Activated naive CD8-positive, alpha-beta T cell (primary cell): ENCODE measurements around the gene TRMT2A.

Experiments
- H3K27ac Mint-ChIP-seq: one replicate; pipeline ENCODE4 v1.8.0; 2021; ENCODE audit warnings: mixed read lengths
- H3K27me3 Mint-ChIP-seq: one replicate; pipeline ENCODE4 v1.8.0; 2021; ENCODE audit warnings: mixed read lengths
- H3K36me3 Mint-ChIP-seq: one replicate; pipeline ENCODE4 v1.8.0; 2021; ENCODE audit warnings: mixed read lengths
- H3K4me1 Mint-ChIP-seq: one replicate; pipeline ENCODE4 v1.8.0; 2021; ENCODE audit warnings: low read depth, mixed read lengths
- H3K4me3 Mint-ChIP-seq: one replicate; pipeline ENCODE4 v1.8.0; 2021; ENCODE audit warnings: mild to moderate bottlenecking, mixed read lengths
- H3K9me3 Mint-ChIP-seq: one replicate; pipeline ENCODE4 v1.8.0; 2021; ENCODE audit warnings: low read depth, mixed read lengths

Gene TRMT2A

DNA sequence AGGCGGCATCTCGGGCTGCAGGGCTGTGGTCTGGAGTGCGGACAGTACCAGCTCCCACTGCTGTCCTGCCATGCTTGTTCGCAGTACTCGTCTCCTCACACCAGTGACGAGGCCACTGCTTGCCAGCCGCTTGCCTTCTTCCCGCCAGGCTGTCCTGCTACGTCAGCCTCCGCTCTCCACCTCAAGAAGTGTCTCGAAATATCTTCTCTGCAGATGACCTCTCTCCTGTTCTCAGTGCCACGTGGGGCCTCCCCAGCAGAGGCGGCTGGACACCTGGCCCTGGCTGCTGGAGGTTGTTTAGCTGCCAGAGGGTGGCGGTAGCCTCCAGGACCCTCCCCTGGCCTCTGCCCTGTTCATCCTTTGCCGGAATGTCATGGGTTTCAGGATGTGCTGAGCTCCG, 36.9 kb upstream of the TRMT2A start:
- Mint-ChIP-seq H3K4me1 (no peaks in the 10 kb centered on the region), H3K9me3 (no peaks in the 10 kb centered on the region), H3K36me3 (no peaks in the 10 kb centered on the region), H3K27me3 (no peaks in the 10 kb centered on the region), H3K4me3 (no peak overlapping the region), H3K27ac (no peak overlapping the region)

DNA sequence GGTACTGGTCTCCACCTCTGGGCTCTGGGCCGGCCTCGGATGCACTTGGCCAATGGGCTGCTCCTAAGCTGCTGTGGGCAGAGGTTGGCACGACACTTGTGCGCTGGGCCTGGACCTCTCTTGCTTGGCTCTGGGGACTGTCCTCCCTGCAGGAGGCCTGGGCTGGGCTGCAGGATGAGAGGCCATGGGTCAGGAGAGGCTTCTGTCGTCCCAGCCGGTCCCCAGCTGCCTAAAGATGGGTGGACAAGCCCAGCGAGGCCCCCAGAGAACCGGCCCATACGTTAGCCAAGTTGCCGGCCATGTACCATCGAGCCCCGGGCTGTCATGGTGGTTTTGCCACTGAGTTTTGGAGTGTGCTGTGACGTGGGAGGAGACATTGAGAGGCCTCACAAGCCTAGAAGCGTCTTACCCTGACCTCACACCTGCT, 35.5 kb upstream of the TRMT2A start:
- no peaks in the 10 kb centered on the region for H3K9me3 Mint-ChIP-seq
- no peaks in the 10 kb centered on the region for H3K4me1 Mint-ChIP-seq
- H3K27ac Mint-ChIP-seq, result no peak overlapping the region
- no peak overlapping the region for H3K4me3 Mint-ChIP-seq
- H3K27me3 Mint-ChIP-seq, result no peaks in the 10 kb centered on the region
- H3K36me3 Mint-ChIP-seq, result no peaks in the 10 kb centered on the region

GRCh38 chr22:20151276-20151588, 34.2 kb upstream of the TRMT2A start:
- no peaks in the 10 kb centered on the region for H3K27me3 Mint-ChIP-seq
- H3K27ac Mint-ChIP-seq, result no peak overlapping the region
- H3K4me1 Mint-ChIP-seq, result peaks cover 4% of the 10 kb centered on the region
- H3K36me3 Mint-ChIP-seq, result no peaks in the 10 kb centered on the region
- no peaks in the 10 kb centered on the region for H3K9me3 Mint-ChIP-seq
- H3K4me3 Mint-ChIP-seq, result no peak overlapping the region

DNA sequence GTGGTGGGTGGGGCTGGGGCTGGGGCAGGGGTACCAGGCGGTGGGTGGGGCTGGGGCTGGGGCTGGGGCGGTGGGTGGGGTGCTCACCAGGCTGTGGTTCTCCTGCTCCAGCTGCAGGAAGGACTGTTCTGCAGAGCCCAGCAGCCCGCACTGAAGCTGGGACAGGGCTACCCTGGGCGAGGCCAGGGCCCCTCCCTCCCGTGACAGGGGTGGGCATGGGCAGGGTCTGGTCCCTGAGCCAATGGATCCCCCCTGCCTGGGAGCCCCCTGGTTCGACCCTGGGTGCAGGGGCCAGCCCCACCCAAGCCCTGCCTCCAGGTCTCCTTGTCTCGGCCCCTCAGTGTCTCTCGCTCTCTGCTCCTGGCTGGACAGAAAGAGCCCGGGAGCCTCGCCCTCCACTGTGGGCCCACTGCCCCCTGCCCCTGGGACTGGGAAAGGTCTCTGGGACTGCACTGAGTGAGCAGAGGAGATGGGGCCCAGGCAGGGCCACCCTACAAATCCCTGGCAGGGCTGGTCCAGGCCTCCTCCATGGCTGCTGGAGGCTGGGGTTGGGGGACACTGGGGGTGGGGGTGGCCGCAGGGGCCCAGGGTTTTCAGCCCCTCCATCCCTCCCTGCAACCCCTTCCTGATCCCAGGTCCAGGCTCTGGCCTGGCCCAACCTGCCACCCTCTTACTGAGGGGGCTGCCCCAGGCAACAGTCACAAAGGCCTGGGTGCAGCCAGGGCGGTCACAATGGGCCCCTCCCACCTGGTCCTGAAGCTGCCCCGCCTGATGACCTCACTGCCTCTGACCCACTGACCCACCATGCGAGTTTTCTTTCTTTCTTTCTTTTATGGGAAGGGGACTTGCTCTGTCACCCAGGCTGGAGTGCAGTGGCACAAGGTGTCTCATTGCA, 33.6 kb upstream of the TRMT2A start, which contains the start of gene CCDC188:
Gene CCDC188, minus strand, starts transcription at position 675 of the 895 bp plus-strand sequence. Its CDS starts 69 bp downstream, at position 606.
- no peaks in the 10 kb centered on the region for H3K36me3 Mint-ChIP-seq
- peaks cover 4% of the 10 kb centered on the region for H3K4me1 Mint-ChIP-seq
- H3K27ac Mint-ChIP-seq, result no peak within 1 kb of the TSS
- H3K27me3 Mint-ChIP-seq, result no peaks in the 10 kb centered on the region
- no peaks in the 10 kb centered on the region for H3K9me3 Mint-ChIP-seq
- no peak within 1 kb of the TSS for H3K4me3 Mint-ChIP-seq

DNA sequence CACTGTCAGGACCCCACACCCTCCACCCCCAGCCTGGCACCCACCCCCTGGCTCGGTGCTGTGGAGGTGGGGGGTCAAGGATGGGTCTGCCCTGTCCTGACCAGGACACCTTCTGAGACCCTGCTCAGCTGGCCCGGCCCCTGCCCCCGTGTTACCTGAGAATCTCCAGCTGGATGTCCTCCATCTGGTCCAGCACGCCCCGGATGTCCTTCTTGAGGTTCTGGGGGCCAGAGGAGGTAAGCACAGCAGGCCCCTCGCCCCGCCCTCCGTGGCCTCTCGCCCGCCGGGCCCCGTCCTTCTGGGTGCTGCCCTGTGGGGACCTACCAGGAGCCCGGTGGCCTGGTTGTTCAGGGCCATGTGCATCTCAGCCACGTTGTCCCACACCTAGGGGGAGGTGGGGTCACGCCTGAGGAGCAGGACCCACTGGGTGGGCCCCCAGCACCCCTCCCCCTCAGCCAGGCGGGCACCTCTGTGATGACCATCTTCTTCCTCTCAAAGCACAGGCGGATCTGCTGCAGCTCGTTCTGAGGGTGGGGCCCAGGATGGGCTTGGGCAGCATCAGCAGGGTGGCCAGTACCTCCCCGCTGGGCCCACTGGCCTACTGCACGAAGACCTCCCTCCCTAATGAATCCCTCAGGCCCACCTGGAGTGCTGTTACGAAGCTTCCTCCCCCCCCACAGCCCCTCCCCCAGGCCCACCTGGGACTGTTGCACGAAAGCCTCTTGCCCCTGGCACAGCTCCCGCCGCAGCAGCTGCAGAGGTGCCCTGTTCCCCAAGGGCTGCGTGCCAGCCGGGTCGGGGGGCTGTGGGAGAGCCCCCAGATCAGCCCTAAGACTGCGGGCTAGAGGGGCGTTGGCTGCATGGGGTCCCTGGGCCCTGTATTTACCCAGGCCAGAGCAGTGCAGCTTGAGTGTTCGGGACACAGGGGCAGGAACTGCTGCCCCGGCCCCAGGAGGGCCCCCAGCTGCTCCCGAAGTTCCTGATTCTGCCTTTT, 32.5 kb upstream of the TRMT2A start:
- no peaks in the 10 kb centered on the region for H3K36me3 Mint-ChIP-seq
- no peaks in the 10 kb centered on the region for H3K9me3 Mint-ChIP-seq
- H3K27me3 Mint-ChIP-seq, result no peaks in the 10 kb centered on the region
- no peak overlapping the region for H3K4me3 Mint-ChIP-seq
- H3K27ac Mint-ChIP-seq, result no peak overlapping the region
- peaks cover 4% of the 10 kb centered on the region for H3K4me1 Mint-ChIP-seq

DNA sequence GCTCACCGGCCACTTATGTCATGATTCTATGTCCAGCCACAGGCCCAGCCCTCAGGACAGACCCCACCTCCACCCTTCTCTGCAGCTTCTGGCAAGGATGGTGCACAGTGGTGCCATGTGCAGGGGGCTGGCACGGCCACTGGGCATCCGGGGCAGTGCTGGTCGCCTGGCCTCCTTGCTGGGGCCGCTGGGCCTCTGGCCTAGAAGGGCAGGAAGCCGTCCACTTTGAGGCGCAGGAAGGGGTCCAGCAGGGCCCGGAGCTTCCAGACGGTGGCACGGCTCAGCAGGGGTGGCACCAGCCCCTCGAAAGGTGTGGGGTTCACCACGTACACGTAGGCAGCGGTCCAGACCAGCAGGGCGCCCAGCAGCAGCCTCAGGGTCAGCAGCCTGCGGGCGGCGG, 31.4 kb upstream of the TRMT2A start:
- Mint-ChIP-seq H3K4me1 (peaks cover 4% of the 10 kb centered on the region), H3K9me3 (no peaks in the 10 kb centered on the region), H3K4me3 (no peak overlapping the region), H3K27me3 (no peaks in the 10 kb centered on the region), H3K27ac (no peak overlapping the region), H3K36me3 (no peaks in the 10 kb centered on the region)

DNA sequence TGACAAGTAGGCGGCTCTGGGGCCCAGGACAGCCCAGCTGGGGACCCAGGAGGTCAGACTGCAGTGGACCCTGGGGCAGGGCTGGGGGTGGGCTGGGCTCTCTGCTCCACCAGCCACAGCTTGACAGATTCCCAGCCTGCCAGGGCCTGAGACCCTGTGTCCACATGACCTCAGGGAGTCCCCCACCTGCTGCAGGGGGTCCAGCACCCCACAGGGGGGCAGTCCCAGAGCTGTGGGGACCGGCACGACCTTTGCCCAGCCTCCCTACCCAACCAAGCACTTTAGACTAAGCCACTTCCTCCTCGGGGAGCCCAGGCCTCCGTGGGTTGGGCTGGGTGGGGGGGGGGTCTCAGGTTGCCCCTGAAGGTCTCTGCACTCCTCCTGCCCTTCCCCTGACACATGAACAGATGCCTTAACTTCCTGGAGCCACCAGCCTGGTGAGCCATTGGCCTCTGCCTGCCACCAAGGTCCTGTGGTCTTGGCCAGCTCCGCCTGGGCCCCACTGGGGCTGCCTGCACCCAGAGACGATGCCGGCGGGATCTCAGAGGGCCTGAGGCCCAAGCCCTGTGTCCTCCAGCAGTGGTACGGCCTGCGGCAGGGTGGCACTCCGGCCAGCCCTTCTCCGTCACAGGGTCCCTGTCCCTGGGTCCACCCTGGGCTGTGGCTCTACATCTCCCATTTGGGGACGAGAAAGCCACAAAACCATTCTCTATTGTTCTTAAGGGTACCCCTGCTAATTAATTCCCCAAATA, 30.4 kb upstream of the TRMT2A start:
- Mint-ChIP-seq H3K4me1 (peaks cover 4% of the 10 kb centered on the region), H3K9me3 (no peaks in the 10 kb centered on the region), H3K27ac (no peak overlapping the region), H3K27me3 (no peaks in the 10 kb centered on the region), H3K36me3 (no peaks in the 10 kb centered on the region), H3K4me3 (no peak overlapping the region)

DNA sequence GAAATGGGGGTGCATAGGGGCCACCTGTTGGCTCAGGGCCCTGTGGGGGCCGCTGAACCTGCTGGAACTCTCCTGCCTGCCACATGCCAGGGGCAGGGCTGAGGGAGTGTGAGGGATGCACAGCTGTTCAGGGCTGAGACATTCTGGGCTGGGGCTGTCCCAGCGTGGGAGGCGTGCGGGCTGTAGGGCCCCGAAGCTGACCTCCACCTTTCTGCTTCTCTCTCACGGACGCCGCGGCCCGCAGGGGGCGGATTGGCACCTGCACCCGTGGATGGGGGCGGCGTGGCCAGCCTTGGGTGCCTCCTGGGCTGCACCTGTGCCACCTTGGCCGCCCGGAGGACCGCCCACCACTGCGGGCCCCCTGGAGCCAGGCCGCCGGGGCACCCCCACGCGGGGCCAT, 29.8 kb upstream of the TRMT2A start:
- no peaks in the 10 kb centered on the region for H3K36me3 Mint-ChIP-seq
- peaks cover 4% of the 10 kb centered on the region for H3K4me1 Mint-ChIP-seq
- H3K27ac Mint-ChIP-seq, result no peak overlapping the region
- H3K4me3 Mint-ChIP-seq, result no peak overlapping the region
- no peaks in the 10 kb centered on the region for H3K27me3 Mint-ChIP-seq
- H3K9me3 Mint-ChIP-seq, result no peaks in the 10 kb centered on the region

DNA sequence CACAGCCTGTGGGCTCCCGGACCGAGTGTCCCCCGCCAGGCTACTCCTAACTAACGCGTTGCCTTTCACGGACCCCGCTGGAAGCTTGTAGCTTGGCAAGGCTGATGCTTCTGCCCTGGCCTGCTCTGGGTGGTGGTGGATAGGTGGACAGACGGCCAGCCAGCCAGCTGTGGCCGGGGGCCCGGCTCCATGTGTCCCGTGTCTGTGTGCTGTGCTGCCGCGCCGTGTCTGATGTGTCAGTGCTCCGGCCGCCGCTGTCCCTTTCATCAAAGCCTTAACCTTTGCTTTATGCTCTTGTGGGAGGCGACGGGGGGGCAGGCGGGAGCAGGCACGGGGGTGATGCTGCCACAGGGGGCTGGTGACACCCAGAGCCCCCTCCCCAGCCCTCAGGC, 28.8 kb upstream of the TRMT2A start:
- Mint-ChIP-seq H3K36me3 (no peaks in the 10 kb centered on the region), H3K4me3 (no peak overlapping the region), H3K27me3 (no peaks in the 10 kb centered on the region), H3K27ac (no peak overlapping the region), H3K4me1 (peaks cover 4% of the 10 kb centered on the region), H3K9me3 (no peaks in the 10 kb centered on the region)

DNA sequence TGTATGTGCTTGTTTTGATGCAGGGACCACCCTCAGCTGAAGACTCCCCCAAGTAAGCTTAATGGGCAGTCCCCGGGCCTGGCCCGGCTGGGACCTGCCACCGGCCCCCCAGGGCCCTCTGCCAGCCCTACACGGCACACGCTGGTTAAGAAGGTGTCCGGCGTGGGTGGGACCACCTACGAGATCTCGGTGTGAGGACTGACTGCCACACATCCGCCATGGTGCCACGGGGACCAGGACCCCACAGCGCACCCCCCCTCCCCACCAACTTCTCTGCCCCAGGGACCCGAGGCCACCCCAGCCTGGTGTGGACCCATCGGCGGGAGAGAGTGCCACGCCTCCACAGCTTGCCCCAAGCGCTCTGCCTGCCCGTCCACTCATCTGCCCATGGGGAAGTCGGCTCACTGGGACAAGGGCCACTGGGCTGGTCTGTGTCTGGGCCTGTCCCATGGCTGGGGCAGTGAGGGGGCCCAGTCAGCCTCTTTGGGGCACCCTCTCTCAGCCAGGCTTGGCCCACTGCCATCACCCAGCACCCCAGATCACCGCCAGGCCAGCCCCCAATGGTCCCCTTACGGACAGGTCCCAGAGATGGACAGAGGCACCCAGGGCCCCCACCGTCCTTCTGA, 28.3 kb upstream of the TRMT2A start:
- no peak overlapping the region for H3K27ac Mint-ChIP-seq
- no peaks in the 10 kb centered on the region for H3K36me3 Mint-ChIP-seq
- no peak overlapping the region for H3K4me3 Mint-ChIP-seq
- no peaks in the 10 kb centered on the region for H3K9me3 Mint-ChIP-seq
- no peaks in the 10 kb centered on the region for H3K27me3 Mint-ChIP-seq
- H3K4me1 Mint-ChIP-seq, result peaks cover 4% of the 10 kb centered on the region

- Mint-ChIP-seq H3K27ac (no peak overlapping the region), H3K27me3 (no peaks in the 10 kb centered on the region), H3K4me3 (no peak overlapping the region), H3K9me3 (no peaks in the 10 kb centered on the region), H3K4me1 (peaks cover 4% of the 10 kb centered on the region), H3K36me3 (no peaks in the 10 kb centered on the region)
These were observed 27.0 kb upstream of the TRMT2A start for GRCh38 chr22:20143883-20144665.

- no peaks in the 10 kb centered on the region for H3K9me3 Mint-ChIP-seq
- no peak overlapping the region for H3K27ac Mint-ChIP-seq
- no peaks in the 10 kb centered on the region for H3K27me3 Mint-ChIP-seq
- H3K4me1 Mint-ChIP-seq, result peaks cover 7% of the 10 kb centered on the region
- no peak overlapping the region for H3K4me3 Mint-ChIP-seq
- H3K36me3 Mint-ChIP-seq, result no peaks in the 10 kb centered on the region
These were observed 25.9 kb upstream of the TRMT2A start for GRCh38 chr22:20142711-20143621.
